ENCODE measurements around the gene TPX2. TPM values are rescaled to one million over a fixed set of nuclear protein-coding genes. Genes with fewer than 3 reads are reported as not detected.

Gene TPX2
- total RNA-seq, 1 donor: 18.5 TPM

DNA sequence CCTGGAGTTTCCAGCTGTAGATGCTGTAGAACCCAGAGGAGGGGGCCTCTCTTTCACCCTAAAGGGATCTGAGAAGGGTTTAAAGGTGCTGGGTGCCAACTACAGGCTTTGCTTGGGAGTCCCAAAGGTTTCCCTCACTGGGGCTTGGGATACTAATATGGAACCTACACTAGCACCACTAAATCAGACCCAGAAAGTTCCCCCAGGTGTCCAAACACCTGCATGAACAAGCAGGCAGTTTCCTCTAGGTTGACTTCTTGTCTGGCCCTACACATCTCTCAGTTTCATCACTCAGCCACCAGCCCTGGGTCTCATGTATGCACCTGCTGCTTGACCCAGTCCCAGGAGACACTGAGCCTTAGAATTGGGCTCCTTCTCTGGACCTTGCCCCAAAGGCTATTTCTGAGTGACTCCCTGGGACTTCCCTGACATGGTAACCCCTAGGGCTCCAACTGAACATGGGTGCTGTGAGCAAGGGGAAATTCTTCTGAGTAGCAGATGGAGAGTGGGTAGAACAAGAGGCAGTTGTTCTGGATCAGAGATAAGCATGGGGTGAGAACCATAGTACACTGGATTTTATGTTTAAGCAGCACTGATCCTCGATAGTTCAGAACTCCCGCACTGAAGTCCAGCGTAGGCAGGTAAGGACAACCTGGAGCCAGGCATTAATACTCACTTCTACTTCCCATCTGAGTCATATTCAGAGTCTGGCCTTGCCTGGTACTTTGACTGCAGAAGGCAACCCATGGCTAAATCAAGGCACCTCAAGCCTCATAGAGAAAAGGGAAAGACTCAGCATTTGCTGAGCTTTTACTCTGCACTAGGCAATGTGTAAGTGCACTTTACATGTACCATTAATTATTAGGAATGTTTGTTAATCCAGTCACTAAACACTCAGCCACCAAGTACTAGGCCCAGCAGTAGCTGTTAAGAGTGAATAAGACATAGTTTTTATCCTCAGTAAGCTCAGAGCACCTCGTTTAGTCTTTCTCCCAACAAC is 33.2 kb upstream of the TPX2 start:
- H3K79me2 ChIP-seq (ENCODE audit: insufficient read depth, low read length): peaks cover 95% of the 10 kb centered on the region
- peaks cover 52% of the 10 kb centered on the region for H3K36me3 ChIP-seq (ENCODE audit: insufficient read depth, low read length)
- H3K4me1 ChIP-seq (ENCODE audit: insufficient read depth, low read length): peaks cover 15% of the 10 kb centered on the region
- no peak overlapping the region for H3K4me2 ChIP-seq (ENCODE audit: insufficient read depth, low read length)
- H3K4me3 ChIP-seq (ENCODE audit: insufficient read depth, low read length): no peak overlapping the region
- H3K27ac ChIP-seq (ENCODE audit: low read depth, low read length): no peak overlapping the region
- H2AFZ ChIP-seq (ENCODE audit: low read length): no peak overlapping the region
- TF ChIP-seq, protein P1, sequence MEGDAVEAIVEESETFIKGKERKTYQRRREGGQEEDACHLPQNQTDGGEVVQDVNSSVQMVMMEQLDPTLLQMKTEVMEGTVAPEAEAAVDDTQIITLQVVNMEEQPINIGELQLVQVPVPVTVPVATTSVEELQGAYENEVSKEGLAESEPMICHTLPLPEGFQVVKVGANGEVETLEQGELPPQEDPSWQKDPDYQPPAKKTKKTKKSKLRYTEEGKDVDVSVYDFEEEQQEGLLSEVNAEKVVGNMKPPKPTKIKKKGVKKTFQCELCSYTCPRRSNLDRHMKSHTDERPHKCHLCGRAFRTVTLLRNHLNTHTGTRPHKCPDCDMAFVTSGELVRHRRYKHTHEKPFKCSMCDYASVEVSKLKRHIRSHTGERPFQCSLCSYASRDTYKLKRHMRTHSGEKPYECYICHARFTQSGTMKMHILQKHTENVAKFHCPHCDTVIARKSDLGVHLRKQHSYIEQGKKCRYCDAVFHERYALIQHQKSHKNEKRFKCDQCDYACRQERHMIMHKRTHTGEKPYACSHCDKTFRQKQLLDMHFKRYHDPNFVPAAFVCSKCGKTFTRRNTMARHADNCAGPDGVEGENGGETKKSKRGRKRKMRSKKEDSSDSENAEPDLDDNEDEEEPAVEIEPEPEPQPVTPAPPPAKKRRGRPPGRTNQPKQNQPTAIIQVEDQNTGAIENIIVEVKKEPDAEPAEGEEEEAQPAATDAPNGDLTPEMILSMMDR (IDR thresholded peaks at IDR 0.05; ENCODE audit: extremely low read depth, low read depth, low read length): no peak
- no peaks in the 10 kb centered on the region for H3K27me3 ChIP-seq (ENCODE audit: insufficient read depth, low read length)
- H4K20me1 ChIP-seq (ENCODE audit: insufficient read depth, low read length): peaks cover 3% of the 10 kb centered on the region
- H3K9me3 ChIP-seq (ENCODE audit: low read depth, low read length): no peaks in the 10 kb centered on the region
- DNase-seq (ENCODE audit: insufficient read length, low spot score, missing footprints): no peak

DNA sequence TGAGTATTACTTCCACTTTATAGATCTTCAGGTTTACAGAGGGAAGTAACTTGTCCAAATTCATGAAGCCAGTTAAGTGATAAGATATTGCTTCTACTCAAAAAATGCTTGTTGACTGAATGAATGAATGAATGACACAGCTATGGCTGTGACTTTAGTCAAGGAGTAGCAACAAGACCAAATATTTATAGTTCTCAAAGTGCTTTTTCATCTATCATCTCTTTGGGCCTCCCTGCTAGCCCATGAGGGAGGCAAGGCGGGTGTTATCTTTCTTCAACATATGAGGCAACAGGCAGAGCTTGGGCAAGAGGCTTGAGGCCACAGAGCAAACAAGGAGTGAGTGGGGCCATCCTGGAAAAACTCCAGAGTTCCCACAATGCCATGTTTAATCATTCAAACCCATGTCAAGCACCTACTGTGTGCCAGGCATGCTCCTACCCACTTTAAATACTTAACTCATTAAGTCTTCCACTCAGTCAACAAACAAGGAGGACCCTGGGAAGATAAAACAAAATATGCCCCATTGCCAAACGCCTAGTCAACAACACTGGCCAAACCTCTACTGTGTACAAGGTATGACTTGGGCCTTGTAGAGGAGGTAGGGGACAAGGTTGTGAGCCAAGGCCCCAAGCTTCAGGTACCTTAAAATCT is 32.4 kb upstream of the TPX2 start:
- peak; percentile 68 for DNase-seq (ENCODE audit: insufficient read length, low spot score, missing footprints)
- Histone ChIP-seq H2AFZ (ENCODE audit: low read length) (no peak overlapping the region), H4K20me1 (ENCODE audit: insufficient read depth, low read length) (peaks cover 3% of the 10 kb centered on the region), H3K9me3 (ENCODE audit: low read depth, low read length) (no peaks in the 10 kb centered on the region), H3K27ac (ENCODE audit: low read depth, low read length) (no peak overlapping the region), H3K4me2 (ENCODE audit: insufficient read depth, low read length) (no peak overlapping the region), H3K79me2 (ENCODE audit: insufficient read depth, low read length) (peaks cover 95% of the 10 kb centered on the region), H3K4me3 (ENCODE audit: insufficient read depth, low read length) (no peak overlapping the region), H3K27me3 (ENCODE audit: insufficient read depth, low read length) (no peaks in the 10 kb centered on the region), H3K4me1 (ENCODE audit: insufficient read depth, low read length) (peaks cover 22% of the 10 kb centered on the region), H3K36me3 (ENCODE audit: insufficient read depth, low read length) (peaks cover 53% of the 10 kb centered on the region)
- TF ChIP-seq, protein P1 (IDR thresholded peaks at IDR 0.05; ENCODE audit: extremely low read depth, low read depth, low read length): no peak

DNA sequence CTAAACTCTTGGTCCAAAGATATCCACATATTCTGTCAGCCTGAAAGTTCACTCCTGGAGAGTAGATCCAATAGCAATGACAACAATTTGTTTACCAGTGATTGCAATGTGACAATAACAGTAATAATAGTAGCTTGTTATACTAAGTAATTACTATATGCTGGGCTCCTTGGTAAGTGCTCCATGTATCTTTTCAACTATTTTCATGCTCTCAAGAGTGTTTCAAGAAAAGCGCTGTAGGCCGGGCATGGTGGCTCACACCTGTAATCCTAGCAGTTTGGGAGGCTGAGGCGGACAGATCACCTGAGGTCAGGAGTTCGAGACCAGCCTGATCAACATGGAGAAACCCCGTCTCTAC is 31.9 kb upstream of the TPX2 start:
- Histone ChIP-seq H3K27me3 (ENCODE audit: insufficient read depth, low read length) (no peaks in the 10 kb centered on the region), H3K79me2 (ENCODE audit: insufficient read depth, low read length) (peaks cover 95% of the 10 kb centered on the region), H3K36me3 (ENCODE audit: insufficient read depth, low read length) (peaks cover 52% of the 10 kb centered on the region), H3K4me2 (ENCODE audit: insufficient read depth, low read length) (no peak overlapping the region), H3K27ac (ENCODE audit: low read depth, low read length) (no peak overlapping the region), H2AFZ (ENCODE audit: low read length) (no peak overlapping the region), H4K20me1 (ENCODE audit: insufficient read depth, low read length) (peaks cover 3% of the 10 kb centered on the region), H3K9me3 (ENCODE audit: low read depth, low read length) (no peaks in the 10 kb centered on the region), H3K4me3 (ENCODE audit: insufficient read depth, low read length) (no peak overlapping the region), H3K4me1 (ENCODE audit: insufficient read depth, low read length) (peaks cover 27% of the 10 kb centered on the region)
- DNase-seq (ENCODE audit: insufficient read length, low spot score, missing footprints): no peak
- TF ChIP-seq, protein P1 (IDR thresholded peaks at IDR 0.05; ENCODE audit: extremely low read depth, low read depth, low read length): no peak
